Activated CD8-positive, alpha-beta memory T cell treated with anti-CD3 and anti-CD28 coated beads, Interleukin-2, amount 50 U/mL, for 24 hours (primary cell): ENCODE measurements around the gene GTF2F1.
"Not testable (repeated sequence)": the region's sequence is repeated elsewhere in the genome, so short reads cannot be mapped to it uniquely, and the experiment has no call there.

Experiments
- DNase-seq: peaks from one replicate; pipeline ENCODE4 v3.0.0-alpha.2; 2020; ENCODE audit errors: extremely low read depth

Gene GTF2F1

GRCh38 chr19:6417713-6418561 lies 25.0 kb upstream of the GTF2F1 start:
- DNase-seq: no peak

DNA sequence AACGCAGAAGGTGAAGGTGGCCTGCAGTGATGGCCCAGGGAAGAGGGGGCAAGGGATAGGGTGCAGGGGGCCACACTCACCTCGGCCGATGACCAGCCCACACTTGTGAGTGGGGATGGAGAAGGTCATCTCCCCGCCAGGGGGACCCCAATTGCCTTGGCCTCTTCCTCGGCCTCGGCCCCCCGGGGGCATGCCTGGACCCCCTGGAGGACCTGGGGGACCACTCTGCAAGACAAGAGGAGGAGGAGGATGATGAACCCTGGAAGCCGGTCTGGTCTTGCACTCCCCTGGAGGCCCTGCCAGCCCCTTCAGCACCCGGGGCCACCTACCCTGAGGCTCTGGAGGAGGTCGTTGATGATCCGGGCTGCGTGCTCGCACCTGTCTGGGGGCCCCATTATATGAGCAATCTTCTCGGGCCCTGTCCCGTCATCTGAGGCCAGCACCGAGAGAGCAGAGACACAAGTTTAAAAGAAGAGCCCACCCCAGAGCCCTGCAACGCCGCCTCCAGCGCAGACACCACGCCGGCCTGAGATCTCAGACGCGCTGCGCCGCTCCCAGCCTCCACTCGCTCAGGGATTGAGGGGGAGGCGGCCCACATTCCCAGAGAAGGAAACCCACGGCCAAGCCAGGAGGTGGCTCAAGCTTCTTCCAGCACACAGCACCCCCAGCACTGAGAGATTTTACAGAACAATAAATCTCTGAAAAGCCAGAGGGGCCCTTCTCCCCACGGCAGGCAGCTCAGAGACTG lies 23.9 kb upstream of the GTF2F1 start:
- DNase-seq: no peak

- DNase-seq: no peak
Measured at GRCh38 chr19:6415591-6416190, 22.7 kb upstream of the GTF2F1 start.

DNA sequence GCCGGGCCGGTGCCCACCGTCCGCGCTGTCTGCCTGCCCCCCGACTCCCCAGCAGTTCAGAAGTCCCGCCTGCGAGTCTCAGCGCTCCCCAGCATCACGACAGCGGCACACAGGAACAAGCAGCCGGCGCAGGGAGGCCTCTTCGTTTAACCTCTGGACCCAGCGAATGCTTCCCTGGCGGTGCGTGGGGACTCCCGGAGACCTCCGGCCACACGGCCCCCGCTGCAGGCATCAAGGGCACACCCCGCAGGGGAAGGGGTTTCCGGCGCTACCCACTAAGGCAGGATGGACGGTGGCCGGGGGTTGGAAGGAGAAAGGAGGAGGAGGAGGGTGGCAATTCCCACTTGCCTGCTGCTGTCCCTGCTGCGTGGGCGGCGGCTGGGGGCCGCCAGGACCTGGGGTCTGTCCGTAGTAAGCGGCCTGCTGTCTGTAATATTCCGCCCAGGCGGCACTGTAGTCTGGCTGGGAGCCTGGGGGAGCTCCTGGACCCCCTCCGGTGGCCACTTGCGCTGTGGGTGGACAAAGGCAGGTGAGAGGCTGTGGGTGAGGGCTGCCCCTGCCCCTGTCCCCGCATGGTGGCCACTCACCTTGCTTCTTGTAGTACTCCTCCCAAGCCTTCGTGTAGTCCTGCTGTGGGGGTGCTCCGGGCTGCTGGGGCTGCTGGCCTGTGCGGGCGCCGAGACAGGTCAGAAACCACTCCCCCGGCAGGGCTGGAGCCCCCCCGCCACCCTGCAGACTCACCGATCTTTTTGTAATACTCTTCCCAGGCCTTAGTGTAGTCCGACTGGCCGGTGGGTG lies 22.0 kb upstream of the GTF2F1 start:
- no peak for DNase-seq

GRCh38 chr19:6413721-6414643 lies 21.0 kb upstream of the GTF2F1 start:
- no peak for DNase-seq

DNA sequence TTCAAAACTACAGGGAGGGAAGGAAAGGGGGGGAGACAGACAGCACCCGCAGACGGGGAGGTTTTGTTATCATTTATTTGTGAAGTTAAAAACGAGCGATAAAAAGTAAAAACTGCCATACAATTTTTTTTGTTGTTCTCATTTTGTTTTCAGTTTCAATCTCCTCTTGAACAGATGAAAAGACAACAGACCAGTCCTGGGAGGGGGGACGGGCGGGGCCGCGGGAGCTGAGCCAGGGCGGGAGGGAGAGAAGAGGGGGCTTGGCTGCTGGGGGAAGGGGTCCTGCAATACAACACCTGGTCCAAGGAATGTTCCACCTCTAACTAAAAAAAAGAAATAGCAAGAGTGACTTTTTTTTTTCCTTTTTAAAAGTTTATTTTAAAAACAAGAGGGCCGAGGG lies 20.3 kb upstream of the GTF2F1 start:
- DNase-seq: no peak

DNA sequence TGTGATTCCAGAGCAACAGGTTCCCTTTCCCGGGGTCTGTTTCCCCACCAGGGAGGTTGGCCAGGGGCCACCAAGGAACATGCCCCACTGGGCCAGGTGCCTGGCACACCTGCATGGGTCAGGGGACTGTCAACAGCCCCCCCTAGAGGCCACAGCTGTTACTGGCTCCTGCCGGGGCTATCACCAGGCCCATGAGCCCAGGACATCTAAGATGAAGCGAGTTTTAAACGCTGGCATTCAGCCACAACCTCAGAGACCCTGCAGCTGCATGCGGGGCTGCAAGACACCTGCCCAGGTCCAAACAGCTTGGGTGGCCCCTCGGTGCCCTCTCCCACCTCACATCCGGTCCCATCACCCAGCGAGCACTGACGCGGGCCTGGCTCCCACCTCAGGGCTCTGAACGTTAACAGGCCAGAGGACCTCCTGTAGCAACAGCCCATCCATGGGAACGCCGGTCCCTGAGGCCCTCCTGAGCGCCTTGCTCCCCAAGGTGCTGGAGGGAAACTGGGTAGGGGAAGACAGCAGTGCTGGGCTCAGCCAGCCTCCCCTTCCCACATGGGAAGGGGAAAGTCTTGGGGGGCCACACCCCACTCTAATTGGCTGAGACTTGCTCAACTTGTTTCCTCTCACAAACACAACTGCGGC lies 19.6 kb upstream of the GTF2F1 start:
- no peak for DNase-seq

- no peak for DNase-seq
Measured at GRCh38 chr19:6412061-6412446, 19.1 kb upstream of the GTF2F1 start.

DNA sequence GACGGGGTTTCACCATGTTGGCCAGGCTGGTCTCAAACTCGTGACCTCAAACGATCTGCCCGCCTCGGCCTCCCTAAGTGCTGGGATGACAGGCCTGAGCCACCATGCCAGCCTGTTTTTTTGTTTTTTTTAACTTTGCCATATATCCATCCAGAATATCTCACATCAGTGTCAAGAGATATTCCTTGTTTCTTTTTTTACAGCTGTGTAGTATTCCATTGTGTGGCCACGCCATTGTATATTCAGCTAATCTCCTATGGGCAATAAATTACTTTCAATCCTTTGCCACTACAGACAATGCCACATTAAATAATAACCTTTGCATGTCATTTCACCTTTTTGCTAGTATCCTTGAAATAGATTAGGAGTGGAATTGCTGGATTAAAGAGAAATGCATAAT lies 16.4 kb upstream of the GTF2F1 start:
- no peak for DNase-seq

DNA sequence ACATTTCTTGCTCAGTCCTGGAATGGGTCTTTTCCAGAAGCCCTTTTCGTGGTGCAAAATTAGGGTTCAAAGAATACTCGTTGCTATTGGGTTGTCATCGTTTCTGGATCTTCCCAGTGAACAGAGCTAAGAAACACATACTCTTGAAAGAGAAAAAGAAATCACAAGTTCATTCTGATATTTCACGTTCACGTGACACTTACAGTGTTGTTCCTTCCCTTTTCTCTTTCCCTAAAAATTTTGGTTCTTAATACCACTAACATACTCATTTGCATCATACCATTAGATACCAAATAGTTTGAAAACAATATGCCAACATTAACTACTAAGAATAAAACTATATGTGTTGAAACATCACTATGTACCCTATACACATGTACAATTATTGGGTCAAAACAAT lies 13.4 kb upstream of the GTF2F1 start:
- DNase-seq: no peak

- DNase-seq: no peak
Measured at GRCh38 chr19:6402837-6403608, 10.1 kb upstream of the GTF2F1 start.

- no peak for DNase-seq
Measured at GRCh38 chr19:6402058-6402457, 9.1 kb upstream of the GTF2F1 start.

GRCh38 chr19:6400062-6400944 lies 7.3 kb upstream of the GTF2F1 start:
- DNase-seq: not testable (repeated sequence)

GRCh38 chr19:6396305-6396704 lies 3.3 kb upstream of the GTF2F1 start:
- DNase-seq: no peak

GRCh38 chr19:6394831-6395230 lies 1.9 kb upstream of the GTF2F1 start:
- DNase-seq: no peak

GRCh38 chr19:6393983-6394412 lies 1.0 kb upstream of the GTF2F1 start:
- no peak for DNase-seq

DNA sequence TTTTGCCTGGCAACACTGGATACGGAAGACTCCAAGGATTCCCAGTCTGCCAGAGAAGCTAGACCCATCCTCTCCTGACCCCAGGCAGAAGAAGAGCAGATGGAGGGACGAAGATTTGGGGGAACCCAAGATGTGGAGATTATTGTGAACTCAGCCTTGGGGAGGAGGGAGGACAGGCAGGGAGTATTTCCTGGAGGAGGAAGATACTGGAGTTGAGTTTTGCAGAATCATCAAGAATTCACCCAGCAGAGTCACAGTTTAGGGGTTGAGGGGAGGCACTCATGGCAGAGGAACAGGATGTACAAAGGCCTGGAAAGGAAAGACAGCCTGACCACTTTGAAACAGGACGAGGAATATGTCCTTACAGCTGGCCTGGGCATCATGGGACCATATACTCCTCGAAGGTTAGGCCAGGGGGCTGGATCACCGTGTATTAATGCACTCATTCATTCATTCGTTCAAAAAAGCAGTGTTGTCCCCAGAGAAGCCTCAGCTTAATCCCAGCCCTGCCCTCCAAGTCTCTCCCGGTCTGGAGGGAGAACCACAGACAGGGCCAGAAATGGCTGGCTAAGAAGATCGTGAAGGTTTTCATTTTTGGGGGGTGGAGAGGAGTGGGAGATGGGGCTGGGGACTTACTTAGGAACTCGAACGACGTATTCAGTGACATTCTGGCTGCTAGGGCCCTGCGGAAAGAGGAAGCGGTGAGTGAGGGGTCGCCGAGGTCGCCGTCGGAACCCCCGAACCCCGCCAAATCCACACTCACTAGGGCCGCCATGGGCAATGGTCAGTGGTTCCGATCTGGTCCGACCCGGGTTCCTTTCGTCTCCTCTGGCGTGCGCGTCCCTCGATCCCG lies 517 bp downstream of the GTF2F1 start:
- DNase-seq: no peak

- DNase-seq: no peak
Measured at GRCh38 chr19:6387372-6387771, 5.6 kb downstream of the GTF2F1 start.
